K562 (cell line): ENCODE data around the gene COL8A2. TPM values are rescaled to one million over a fixed set of nuclear protein-coding genes. Genes with fewer than 3 reads are reported as not detected.

Experiments used
- ATAC-seq: fragments of 200-7000 bp; cut with Tn5 transposase; 3 replicates; pipeline ENCODE4 v1.9.1; 2020; ENCODE audit warnings: moderate library complexity
- BruUV-seq: library from RNA; stranded (reverse); fragments of 400-500 nt; replicated peaks from 2 replicates; lab custom pipeline; 2021; lab: Mats Ljungman, UMichigan
- CTCF ChIA-PET: fragments of 300-600 bp; formaldehyde crosslinking; extraction: SDS; loops from one replicate; lab custom pipeline; 2021; ENCODE audit warnings: low intra/inter-chr PET ratio; lab: Yijun Ruan, JAX
- POLR2A ChIA-PET: fragments of 300-600, 350-650 bp; sonication (Branson Sonifier 250); formaldehyde crosslinking; extraction: SDS; loops from one replicate; lab custom pipeline; 2021; ENCODE audit warnings: antibody characterized with exemption, inconsistent platforms; lab: Yijun Ruan, JAX
- DNase-seq, 4 experiments: peaks; one replicate each; pipeline versions ENCODE4 v3.0.0 to v3.0.0-alpha.2; 2011 to 2018; ENCODE audit warnings: low spot score in 3 of 4, mixed read lengths in 3 of 4; ENCODE audit errors: extremely low read depth in 1 of 4
- FAIRE-seq: peaks from 2 replicates; lab custom pipeline; 2011; peaks lifted over from hg19 to GRCh38; lab: Jason Lieb, UNC
- H2AFZ ChIP-seq: 2 replicates; pipeline ENCODE4 v1.6.0; 2011; ENCODE audit warnings: low read depth, low read length, control low read depth, inconsistent platforms
- H3K27ac ChIP-seq: fragments of 200-600 bp; 3 replicates; pipeline ENCODE4 v1.8.0; 2011; ENCODE audit warnings: low read depth, mild to moderate bottlenecking, control low read depth, inconsistent platforms, low read length, moderate library complexity, mixed read lengths; ENCODE audit errors: extremely low read depth
- H3K27me3 ChIP-seq, 2 experiments: fragments of 300-600 bp in 1 of 2; 2 replicates in 1 of 2; 3 replicates in 1 of 2; pipeline versions ENCODE4 v1.6.0 to v1.8.0; 2011; ENCODE audit warnings: inconsistent platforms in 2 of 2, low read length in 2 of 2, mild to moderate bottlenecking in 1 of 2, mixed read lengths in 1 of 2, moderate library complexity in 1 of 2; ENCODE audit not compliant: control insufficient read depth in 2 of 2, insufficient read depth in 2 of 2
- H3K36me3 ChIP-seq: fragments of 300-600 bp; 3 replicates; pipeline ENCODE4 v1.8.0; 2011; ENCODE audit warnings: mild to moderate bottlenecking, low read length, inconsistent platforms; ENCODE audit not compliant: control insufficient read depth, insufficient read depth
- H3K4me1 ChIP-seq, 2 experiments: fragments of 200-600 bp in 1 of 2; replicated peaks in 1 of 2; 2 replicates in 1 of 2; 3 replicates in 1 of 2; pipeline versions ENCODE4 v1.5.1 to v1.8.0; 2011; ENCODE audit warnings: inconsistent platforms in 2 of 2, low read length in 2 of 2, mild to moderate bottlenecking in 1 of 2, mixed read lengths in 1 of 2, moderate library complexity in 1 of 2; ENCODE audit not compliant: control insufficient read depth in 2 of 2, insufficient read depth in 2 of 2
- H3K4me2 ChIP-seq: 2 replicates; pipeline ENCODE4 v1.6.1; 2011; ENCODE audit warnings: low read length, control low read depth, inconsistent platforms, mixed read lengths; ENCODE audit not compliant: insufficient read depth
- H3K4me3 ChIP-seq: fragments of 200-600 bp; sonication (generic), shearing (Covaris generic); 2 replicates; pipeline ENCODE4 v1.5.1; 2016; ENCODE audit warnings: control low read depth, inconsistent platforms
- H3K79me2 ChIP-seq: fragments of 200-600 bp; 3 replicates; pipeline ENCODE4 v1.8.0; 2011; ENCODE audit warnings: low read length, inconsistent platforms; ENCODE audit not compliant: control insufficient read depth, insufficient read depth
- H3K9ac ChIP-seq, 2 experiments: 2 replicates each; pipeline versions ENCODE4 v1.6.0 to v1.6.1; 2011; ENCODE audit warnings: low read depth in 2 of 2, low read length in 2 of 2, control low read depth in 1 of 2, inconsistent platforms in 1 of 2, mild to moderate bottlenecking in 1 of 2, mixed read lengths in 1 of 2; ENCODE audit not compliant: insufficient read depth in 1 of 2
- H3K9me1 ChIP-seq: one replicate; pipeline ENCODE4 v1.6.0; 2011; ENCODE audit warnings: inconsistent platforms, mild to moderate bottlenecking, low read length, moderate library complexity; ENCODE audit not compliant: control insufficient read depth, insufficient read depth
- H3K9me3 ChIP-seq: replicated peaks from 2 replicates; pipeline ENCODE4 v1.5.1; 2011; ENCODE audit warnings: low read depth, low read length, inconsistent platforms; ENCODE audit not compliant: control insufficient read depth, insufficient read depth
- H4K20me1 ChIP-seq: replicated peaks from 2 replicates; pipeline ENCODE4 v1.6.1; 2011; ENCODE audit warnings: low read length, inconsistent platforms, mixed read lengths; ENCODE audit not compliant: control insufficient read depth, insufficient read depth
- ATF4 ChIP-seq: fragments of 450-650 bp; formaldehyde crosslinking; IDR thresholded peaks from 2 replicates; pipeline ENCODE4 v1.4.0; 2022; ENCODE audit warnings: mild to moderate bottlenecking, moderate library complexity
- BRF2 ChIP-seq: IDR thresholded peaks from 3 replicates; pipeline ENCODE4 v1.6.1; 2011; ENCODE audit warnings: borderline replicate concordance, mild to moderate bottlenecking; ENCODE audit not compliant: insufficient read length, insufficient read depth
- DEAF1 ChIP-seq: fragments of 450-650 bp; formaldehyde crosslinking; IDR thresholded peaks from 2 replicates; pipeline ENCODE4 v1.4.0; 2020; ENCODE audit warnings: mild to moderate bottlenecking, moderate library complexity
- E4F1 ChIP-seq: fragments of 250-450 bp; sonication (Bioruptor Pico); IDR thresholded peaks from 2 replicates; pipeline ENCODE4 v1.5.0; 2021; ENCODE audit warnings: mild to moderate bottlenecking, borderline replicate concordance
- ELF1 ChIP-seq: fragments of 200-800 bp; sonication (Bioruptor generic); IDR thresholded peaks from 2 replicates; pipeline ENCODE4 v1.6.1; 2016; ENCODE audit warnings: missing genetic modification characterization, missing compliant biosample characterization
- MAX ChIP-seq: sonication (generic); formaldehyde crosslinking; IDR thresholded peaks from 2 replicates; pipeline ENCODE4 v1.9.0; 2022; ENCODE audit warnings: mild to moderate bottlenecking, missing genetic modification reagents
- MAZ ChIP-seq, 2 experiments: fragments of 450-650 bp in 1 of 2; sonication (generic) in 1 of 2; formaldehyde crosslinking; IDR thresholded peaks in 1 of 2; conservative IDR thresholded peaks in 1 of 2; 2 replicates each; pipeline versions ENCODE4 v1.4.0 to v1.5.0; 2020; ENCODE audit warnings: mild to moderate bottlenecking in 1 of 2, missing genetic modification reagents in 1 of 2
- POLR3A ChIP-seq: IDR thresholded peaks from 2 replicates; pipeline ENCODE4 v1.6.1; 2011; ENCODE audit warnings: borderline replicate concordance, mild to moderate bottlenecking, moderate library complexity; ENCODE audit not compliant: insufficient read length, insufficient read depth; ENCODE audit errors: extremely low read depth
- RFX1 ChIP-seq: fragments of 450-650 bp; IDR thresholded peaks from 2 replicates; pipeline ENCODE4 v1.6.1; 2016; ENCODE audit warnings: mild to moderate bottlenecking, moderate library complexity
- SLC30A9 ChIP-seq: fragments of 250-450 bp; sonication (Bioruptor Pico); IDR thresholded peaks from 2 replicates; pipeline ENCODE4 v1.8.0; 2022; ENCODE audit warnings: mild to moderate bottlenecking, moderate library complexity
- SP2 ChIP-seq: IDR thresholded peaks from 2 replicates; pipeline ENCODE4 v1.6.1; 2011; ENCODE audit warnings: mild to moderate bottlenecking, low read depth, low read length, moderate library complexity; ENCODE audit not compliant: poor library complexity, severe bottlenecking; ENCODE audit errors: extremely low read depth
- TBL1XR1 ChIP-seq, 2 experiments: IDR thresholded peaks; 2 replicates each; pipeline ENCODE4 v1.6.1; 2012; ENCODE audit warnings: improper control_type of control experiment in 2 of 2, low read length in 2 of 2, mild to moderate bottlenecking in 1 of 2
- ZKSCAN3 ChIP-seq: fragments of 250-450 bp; sonication (Bioruptor Pico); IDR thresholded peaks from 2 replicates; pipeline ENCODE4 v1.4.0; 2020
- WGBS: fragments of 100-300 bp; shearing (Covaris generic); methylation state at CpG from one replicate; pipeline ENCODE4 v1.1.6; 2016; ENCODE audit warnings: low coverage, mixed read lengths; ENCODE audit not compliant: insufficient coverage; ENCODE audit errors: missing lambda C conversion rate; 5-methylcytosine and 5-hydroxymethylcytosine counted together
- in situ Hi-C: fragments of 300-500 bp; cut with MboI; formaldehyde crosslinking; loops from 4 replicates; pipeline ENCODE4 v1.15.0; 2018; ENCODE audit warnings: inconsistent platforms, mixed read lengths
- intact Hi-C: fragments of 100-400 bp; cut with micrococcal nuclease; formaldehyde crosslinking; loops from 2 replicates; pipeline ENCODE4 v1.14.2; 2022
- polyA plus RNA-seq, 8 experiments: library from polyadenylated mRNA; depleted of rRNA in 4 of 8; stranded (reverse) in 5 of 8; unstranded in 3 of 8; fragments of >200 nt; fragmentation: Nextera tagmentation in 2 of 8; fragmentation: Illumina TruSeq in 1 of 8; extraction: Ambion mirVana in 2 of 8; extraction: Trizol in 1 of 8; gene quantifications; 2 replicates each; pipeline versions ENCODE4 v1.2.1 to v1.2.3, GENCODE V29; 2011 to 2014; ENCODE audit warnings: inconsistent platforms in 1 of 8, missing spikeins in 1 of 8
- total RNA-seq, 7 experiments: library from RNA; depleted of rRNA in 6 of 7; stranded (reverse); fragments of >200 nt in 6 of 7; fragmentation: Illumina TruSeq in 2 of 7; extraction: Trizol in 2 of 7; gene quantifications; 2 replicates each; pipeline versions ENCODE4 v1.2.1 to v1.2.3, GENCODE V29; 2011 to 2021; ENCODE audit warnings: low replicate concordance in 1 of 7

Gene COL8A2
- total and polyA plus RNA-seq, 9 of the 15 experiments (the other 6 are each of a cell fraction or from before 2014, with no cell fraction given): 0.03 to 0.14 (median 0.04) TPM; not detected in 5

GRCh38 chr1:36089393-36090121, 35.5 kb downstream of the COL8A2 start:
- H3K9me1 ChIP-seq: peaks cover 11% of the 10 kb centered on the region
- CTCF ChIA-PET: interaction anchor here (0.6 to 2.0 kb wide), 2 partner anchors 10 to 980 kb away, joined by 5 to 8 read pairs; no protein-coding TSS in a partner anchor
- POLR2A ChIA-PET: interaction anchor here (0.6 kb wide), 1 partner anchor 72 kb away, joined by 3 read pairs; no protein-coding TSS in a partner anchor
- H3K9ac ChIP-seq: peak overlapping the region; percentile 70 to 96
- peak overlapping the region; percentile 92 for H3K4me3 ChIP-seq
- TSS peak; percentile 79 for BruUV-seq
- H3K4me2 ChIP-seq: peak overlapping the region; percentile 97
- no peaks in the 10 kb centered on the region for H3K9me3 ChIP-seq
- H4K20me1 ChIP-seq: no peaks in the 10 kb centered on the region
- intact Hi-C loops: loop anchor here (5.0 kb wide), 2 partner anchors 157 to 232 kb away; partner anchors contain the start of gene AGO3
- peaks cover 46% of the 10 kb centered on the region; the same call in 2 of the 3 replicates for H3K36me3 ChIP-seq
- FAIRE-seq: peak; percentile 70
- no peaks in the 10 kb centered on the region for H3K27me3 ChIP-seq
- peaks cover 21% of the 10 kb centered on the region for H3K79me2 ChIP-seq
- H3K4me1 ChIP-seq: peaks cover 18 to 35% of the 10 kb centered on the region in 2 experiments; a peak in 4 of 5 replicates
- peak; percentile 2; the same call in 2 of the 3 replicates for ATAC-seq
- 4% methylated on average over 30 of the region's 32 CpGs for WGBS
- H2AFZ ChIP-seq: peak overlapping the region; percentile 99
- peak in 3 of 4 experiments; percentile 20 to 46 (median 21) for DNase-seq
- H3K27ac ChIP-seq: peak overlapping the region; percentile 70
- in situ Hi-C loops: loop anchor here (5.0 kb wide), 1 partner anchor 98 kb away; no protein-coding TSS in a partner anchor
- TF ChIP-seq RFX1 (no peak), POLR3A (no peak), ELF1 (tag) (no peak), DEAF1 (CRISPR knock-in tag) (no peak), E4F1 (no peak), ATF4 (no peak), ZKSCAN3 (no peak), TBL1XR1 (IDR thresholded peaks at IDR 0.05; ENCODE audit: low read length in 2 of 2) (no peak), BRF2 (no peak), MAX (CRISPR knock-in tag) (no peak), MAZ (CRISPR knock-in tag; conservative IDR thresholded peaks at IDR 0.05 in 1 of 2, IDR thresholded peaks at IDR 0.05 in 1 of 2) (no peak), SLC30A9 (CRISPR knock-in tag) (no peak), SP2 (peak; percentile 5)
